ENCODE data around the gene ADARB2. TPM values are rescaled to one million over a fixed set of nuclear protein-coding genes. Genes with fewer than 3 reads are reported as not detected.

The ADARB2 gene
- total RNA-seq, 4 donors from 2014 or later = 0.13 to 6.1 (median 0.57) TPM

GRCh38 chr10:1411451-1411850 is 325.9 kb downstream of the ADARB2 start:
- DNase-seq (ENCODE audit: low spot score) = no peak
- no peak for ATAC-seq (ENCODE audit: low FRiP score)
- TF ChIP-seq CTCF (IDR thresholded peaks at IDR 0.05) = no peak

GRCh38 chr10:1410469-1411395 is 326.6 kb downstream of the ADARB2 start:
- no peak for DNase-seq (ENCODE audit: low spot score)
- no peak for ATAC-seq (ENCODE audit: low FRiP score)
- no peak for TF ChIP-seq CTCF (IDR thresholded peaks at IDR 0.05)

GRCh38 chr10:1410032-1410431 is 327.3 kb downstream of the ADARB2 start:
- DNase-seq (ENCODE audit: low spot score) (no peak), ATAC-seq (ENCODE audit: low FRiP score) (no peak)
- no peak for TF ChIP-seq CTCF (IDR thresholded peaks at IDR 0.05)

- ATAC-seq (ENCODE audit: low FRiP score) (no peak), DNase-seq (ENCODE audit: low spot score) (no peak)
- TF ChIP-seq CTCF (IDR thresholded peaks at IDR 0.05) = no peak
These were observed 327.9 kb downstream of the ADARB2 start for GRCh38 chr10:1409392-1409791.

GRCh38 chr10:1408651-1409367 is 328.5 kb downstream of the ADARB2 start:
- no peak for TF ChIP-seq CTCF (IDR thresholded peaks at IDR 0.05)
- ATAC-seq (ENCODE audit: low FRiP score) (no peak), DNase-seq (ENCODE audit: low spot score) (no peak)

- no peak for TF ChIP-seq CTCF (IDR thresholded peaks at IDR 0.05)
- no peak for ATAC-seq (ENCODE audit: low FRiP score)
- no peak for DNase-seq (ENCODE audit: low spot score)
These were observed 330.1 kb downstream of the ADARB2 start for GRCh38 chr10:1406967-1407945.
